IMR-90 (cell line): Measurements from ENCODE around the gene GALNT8. TPM values are rescaled to one million over a fixed set of nuclear protein-coding genes. Genes with fewer than 3 reads are reported as not detected.

Source experiments
- ATAC-seq: fragments of 200-7000 bp; cut with Tn5 transposase; 2 replicates; pipeline ENCODE4 v1.9.1; 2020; ENCODE audit warnings: low read depth, mild to moderate bottlenecking, moderate library complexity
- BruUV-seq: library from RNA; stranded (reverse); fragments of 400-500 nt; replicated peaks from 2 replicates; lab custom pipeline; 2021; lab: Mats Ljungman, UMichigan
- CTCF ChIA-PET: fragments of 300-600 bp; formaldehyde crosslinking; extraction: SDS; loops from one replicate; lab custom pipeline; 2021; ENCODE audit warnings: antibody characterized with exemption; lab: Yijun Ruan, JAX
- POLR2A ChIA-PET: fragments of 300-600 bp; sonication (Branson Sonifier 250); formaldehyde crosslinking; loops from one replicate; lab custom pipeline; 2022; ENCODE audit warnings: antibody characterized with exemption; ENCODE audit not compliant: unreplicated experiment; lab: Charles Lee
- DNase-seq: peaks from one replicate; pipeline ENCODE4 v3.0.0; 2013
- H2AFZ ChIP-seq: replicated peaks from 2 replicates; pipeline ENCODE3; 2013; ENCODE audit warnings: low read length, mild to moderate bottlenecking; ENCODE audit not compliant: poor library complexity
- H2AK5ac ChIP-seq: 2 replicates; pipeline ENCODE4 v1.6.1; 2013; ENCODE audit warnings: low read depth, low read length, inconsistent platforms
- H2AK9ac ChIP-seq: replicated peaks from 2 replicates; pipeline ENCODE3; 2013; ENCODE audit warnings: mild to moderate bottlenecking, low read depth, low read length, moderate library complexity; ENCODE audit not compliant: poor library complexity
- H2BK120ac ChIP-seq: 2 replicates; pipeline ENCODE4 v1.6.1; 2013; ENCODE audit warnings: low read depth, low read length, inconsistent platforms
- H2BK15ac ChIP-seq: 3 replicates; pipeline ENCODE4 v1.6.1; 2013; ENCODE audit warnings: low read depth, low read length, inconsistent platforms
- H2BK20ac ChIP-seq: 2 replicates; pipeline ENCODE4 v1.6.1; 2013; ENCODE audit warnings: low read depth, mild to moderate bottlenecking, inconsistent platforms, low read length, moderate library complexity
- H2BK5ac ChIP-seq: 2 replicates; pipeline ENCODE4 v1.6.1; 2013; ENCODE audit warnings: mild to moderate bottlenecking, low read depth, low read length, inconsistent platforms; ENCODE audit not compliant: poor library complexity, severe bottlenecking
- H3K14ac ChIP-seq: replicated peaks from 2 replicates; pipeline ENCODE4 v1.6.1; 2013; ENCODE audit warnings: low read depth, low read length, inconsistent platforms
- H3K18ac ChIP-seq: 2 replicates; pipeline ENCODE4 v1.6.1; 2013; ENCODE audit warnings: low read depth, low read length, control low read depth
- H3K23ac ChIP-seq: 2 replicates; pipeline ENCODE4 v1.6.1; 2013; ENCODE audit warnings: low read depth, low read length, inconsistent platforms
- H3K27ac ChIP-seq: 2 replicates; pipeline ENCODE4 v1.5.1; 2013; ENCODE audit warnings: mild to moderate bottlenecking, control low read depth, low read length; ENCODE audit not compliant: insufficient read depth
- H3K27me3 ChIP-seq: 2 replicates; pipeline ENCODE4 v1.6.1; 2013; ENCODE audit warnings: low read length; ENCODE audit not compliant: control insufficient read depth, insufficient read depth
- H3K36me3 ChIP-seq: 2 replicates; pipeline ENCODE4 v1.6.1; 2013; ENCODE audit warnings: low read length, mixed read lengths; ENCODE audit not compliant: control insufficient read depth, insufficient read depth
- H3K4ac ChIP-seq: 2 replicates; pipeline ENCODE4 v1.6.1; 2013; ENCODE audit warnings: low read depth, low read length, inconsistent platforms
- H3K4me1 ChIP-seq: 2 replicates; pipeline ENCODE4 v1.6.1; 2013; ENCODE audit warnings: low read length, mixed read lengths; ENCODE audit not compliant: control insufficient read depth, insufficient read depth
- H3K4me2 ChIP-seq: 2 replicates; pipeline ENCODE4 v1.6.1; 2013; ENCODE audit warnings: low read depth, mild to moderate bottlenecking, control low read depth, low read length, moderate library complexity
- H3K4me3 ChIP-seq: 2 replicates; pipeline ENCODE4 v1.5.1; 2013; ENCODE audit warnings: low read depth, mild to moderate bottlenecking, control low read depth, low read length, moderate library complexity; ENCODE audit not compliant: insufficient read depth
- H3K56ac ChIP-seq: 2 replicates; pipeline ENCODE4 v1.6.1; 2013; ENCODE audit warnings: low read length, inconsistent platforms; ENCODE audit not compliant: insufficient read depth; ENCODE audit errors: extremely low read depth
- H3K79me1 ChIP-seq, 2 experiments: 2 replicates each; pipeline ENCODE4 v1.6.1; 2013; ENCODE audit warnings: low read length in 2 of 2, inconsistent platforms in 1 of 2, low read depth in 1 of 2
- H3K9ac ChIP-seq: 2 replicates; pipeline ENCODE4 v1.6.1; 2013; ENCODE audit warnings: low read depth, low read length, control low read depth
- H3K9me1 ChIP-seq: 2 replicates; pipeline ENCODE4 v1.6.1; 2013; ENCODE audit warnings: low read length, inconsistent platforms; ENCODE audit not compliant: insufficient read depth
- H3K9me3 ChIP-seq: 2 replicates; pipeline ENCODE4 v1.6.1; 2013; ENCODE audit warnings: low read length; ENCODE audit not compliant: control insufficient read depth, insufficient read depth
- H4K20me1 ChIP-seq: 2 replicates; pipeline ENCODE4 v1.6.1; 2013; ENCODE audit warnings: low read length, inconsistent platforms; ENCODE audit not compliant: insufficient read depth
- H4K5ac ChIP-seq: 2 replicates; pipeline ENCODE4 v1.6.1; 2013; ENCODE audit warnings: mild to moderate bottlenecking, low read depth, low read length, control low read depth
- H4K8ac ChIP-seq, 2 experiments: 2 replicates each; pipeline ENCODE4 v1.6.1; 2013; ENCODE audit warnings: low read depth in 2 of 2, low read length in 2 of 2, control low read depth in 1 of 2, inconsistent platforms in 1 of 2
- H4K91ac ChIP-seq: 2 replicates; pipeline ENCODE4 v1.6.1; 2013; ENCODE audit warnings: low read depth, low read length, inconsistent platforms; ENCODE audit not compliant: insufficient read depth
- BHLHE40 ChIP-seq: fragments of 150-350 bp; IDR thresholded peaks from 2 replicates; pipeline ENCODE4 v1.6.1; 2016; ENCODE audit warnings: mild to moderate bottlenecking, low read depth, low read length
- CEBPB ChIP-seq: IDR thresholded peaks from 2 replicates; pipeline ENCODE4 v1.6.1; 2012; ENCODE audit warnings: low read depth, low read length, improper control_type of control experiment
- CHD1 ChIP-seq: IDR thresholded peaks from 2 replicates; pipeline ENCODE4 v1.6.1; 2012; ENCODE audit warnings: low read depth, low read length, improper control_type of control experiment
- FOS ChIP-seq: fragments of 150-350 bp; IDR thresholded peaks from 2 replicates; pipeline ENCODE4 v1.6.1; 2016; ENCODE audit warnings: low read depth, low read length
- MAFK ChIP-seq: IDR thresholded peaks from 2 replicates; pipeline ENCODE4 v1.6.1; 2012; ENCODE audit warnings: low read depth, low read length, improper control_type of control experiment
- MAZ ChIP-seq: IDR thresholded peaks from 2 replicates; pipeline ENCODE4 v1.6.1; 2012; ENCODE audit warnings: low read depth, mild to moderate bottlenecking, low read length, improper control_type of control experiment, moderate library complexity, borderline replicate concordance
- MXI1 ChIP-seq: IDR thresholded peaks from 2 replicates; pipeline ENCODE4 v1.6.1; 2012; ENCODE audit warnings: low read depth, mild to moderate bottlenecking, low read length, moderate library complexity, borderline replicate concordance
- NFE2L2 ChIP-seq: fragments of 150-350 bp; IDR thresholded peaks from 2 replicates; pipeline ENCODE4 v1.6.1; 2016; ENCODE audit warnings: low read depth, mild to moderate bottlenecking, low read length
- POLR2A ChIP-seq: IDR thresholded peaks from 2 replicates; pipeline ENCODE4 v1.6.1; 2012; ENCODE audit warnings: mild to moderate bottlenecking, low read depth, low read length
- RAD21 ChIP-seq: IDR thresholded peaks from 2 replicates; pipeline ENCODE4 v1.6.1; 2012; ENCODE audit warnings: low read length, improper control_type of control experiment
- RCOR1 ChIP-seq: IDR thresholded peaks from 2 replicates; pipeline ENCODE4 v1.6.1; 2012; ENCODE audit warnings: mild to moderate bottlenecking, low read length, improper control_type of control experiment; ENCODE audit not compliant: insufficient replicate concordance
- RFX5 ChIP-seq: IDR thresholded peaks from 2 replicates; pipeline ENCODE4 v1.8.0; 2012; ENCODE audit warnings: low read depth, mild to moderate bottlenecking, low read length, moderate library complexity
- SMC3 ChIP-seq: fragments of 150-350 bp; IDR thresholded peaks from 2 replicates; pipeline ENCODE4 v1.6.1; 2016; ENCODE audit warnings: low read depth, mild to moderate bottlenecking, antibody characterized with exemption, low read length, moderate library complexity
- USF2 ChIP-seq: fragments of 150-350 bp; IDR thresholded peaks from 2 replicates; pipeline ENCODE4 v1.6.1; 2017; ENCODE audit warnings: mild to moderate bottlenecking, antibody characterized with exemption, low read length, low read depth
- WGBS, 2 experiments: methylation state at CpG; one replicate each; pipeline versions ENCODE4 v1.1.5 to v1.1.7; 2013; ENCODE audit warnings: missing lambda C conversion rate in 2 of 2; ENCODE audit not compliant: insufficient read length in 1 of 2; ENCODE audit errors: extremely low coverage in 2 of 2; 5-methylcytosine and 5-hydroxymethylcytosine counted together
- dilution Hi-C: fragments of 300-500 bp; cut with HindIII; formaldehyde crosslinking; loops from one replicate; pipeline ENCODE4 v1.14.3; 2018; ENCODE audit warnings: low sequenced_read_pairs; ENCODE audit not compliant: unreplicated experiment
- in situ Hi-C: fragments of 300-500 bp; cut with MboI; formaldehyde crosslinking; loops from 3 replicates; pipeline ENCODE4 v1.14.3; 2019; ENCODE audit warnings: low sequenced_read_pairs, inconsistent platforms, mixed read lengths
- intact Hi-C: fragments of 100-400 bp; cut with micrococcal nuclease; formaldehyde crosslinking; loops from 2 replicates; pipeline ENCODE4 v1.10.0; 2022
- polyA plus RNA-seq, 3 experiments: library from polyadenylated mRNA; depleted of rRNA; stranded (reverse); fragments of >200 nt; gene quantifications; 2 replicates each; pipeline ENCODE4 v1.2.3, GENCODE V29; 2012; ENCODE audit warnings: low replicate concordance in 1 of 3
- total RNA-seq: library from RNA; depleted of rRNA; stranded (reverse); fragments of >200 nt; gene quantifications from 2 replicates; pipeline ENCODE4 v1.2.3, GENCODE V29; 2012
- TF ChIP-seq, protein P1 (sequence below): fragments of 150-350 bp; IDR thresholded peaks from 2 replicates; pipeline ENCODE4 v1.6.1; 2016; ENCODE audit warnings: low read depth, mild to moderate bottlenecking, low read length, moderate library complexity, borderline replicate concordance
- TF ChIP-seq, protein P2 (sequence below): conservative IDR thresholded peaks from 2 replicates; pipeline ENCODE4 v1.5.1; 2012; ENCODE audit warnings: mild to moderate bottlenecking, low read depth, low read length, improper control_type of control experiment

Gene GALNT8
- total and polyA plus RNA-seq, 2 of the 4 experiments (the other 2 are of a cell fraction) = not detected

DNA sequence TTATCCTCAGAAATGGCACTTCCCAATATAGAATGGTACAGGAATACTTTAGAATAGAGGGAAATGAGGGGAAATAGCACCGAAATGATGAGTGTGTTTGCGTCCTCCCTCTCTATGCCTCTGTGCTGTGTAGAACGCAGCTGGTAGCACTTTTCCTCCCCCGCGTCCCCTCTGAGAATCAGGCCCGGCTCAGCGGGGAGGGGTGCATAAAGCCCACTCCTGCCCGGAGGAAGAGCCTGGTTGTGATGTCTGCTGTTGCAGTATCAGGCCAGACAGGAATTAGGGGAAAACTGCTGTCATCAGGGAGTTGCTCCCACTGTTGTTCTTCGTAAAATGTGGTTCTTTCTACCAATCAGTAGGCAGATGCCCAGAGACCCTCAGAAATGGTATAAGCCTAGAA, 76.0 kb downstream of the GALNT8 start:
- no peak overlapping the region for H3K18ac ChIP-seq
- ChIA-PET POLR2A (no interaction called here), CTCF (no interaction called here)
- no peak overlapping the region for H2BK120ac ChIP-seq
- H3K27me3 ChIP-seq = peaks cover 3% of the 10 kb centered on the region
- H2AK5ac ChIP-seq = no peak overlapping the region
- ATAC-seq (no peak), DNase-seq (no peak)
- no peaks in the 10 kb centered on the region for H3K79me1 ChIP-seq
- no peak overlapping the region for H2AFZ ChIP-seq
- no peak overlapping the region for H3K4ac ChIP-seq
- intact Hi-C loops (no loop called here), dilution Hi-C loops (no loop called here), in situ Hi-C loops (no loop called here)
- no CpG with 5 or more reads among the region's 9 CpGs for WGBS, 2 experiments
- H3K4me2 ChIP-seq = no peak overlapping the region
- no peak overlapping the region for H2BK15ac ChIP-seq
- no peaks in the 10 kb centered on the region for H3K36me3 ChIP-seq
- no peaks in the 10 kb centered on the region for H3K9me3 ChIP-seq
- no peak overlapping the region for H2AK9ac ChIP-seq
- no peak overlapping the region for H2BK5ac ChIP-seq
- H2BK20ac ChIP-seq = no peak overlapping the region
- H3K14ac ChIP-seq = no peak overlapping the region
- TF ChIP-seq POLR2A = no peak
- no peak for TF ChIP-seq CHD1
- TF ChIP-seq MAFK = no peak
- TF ChIP-seq SMC3 = no peak
- no peak for TF ChIP-seq MXI1
- TF ChIP-seq CEBPB = no peak
- TF ChIP-seq, protein P1, sequence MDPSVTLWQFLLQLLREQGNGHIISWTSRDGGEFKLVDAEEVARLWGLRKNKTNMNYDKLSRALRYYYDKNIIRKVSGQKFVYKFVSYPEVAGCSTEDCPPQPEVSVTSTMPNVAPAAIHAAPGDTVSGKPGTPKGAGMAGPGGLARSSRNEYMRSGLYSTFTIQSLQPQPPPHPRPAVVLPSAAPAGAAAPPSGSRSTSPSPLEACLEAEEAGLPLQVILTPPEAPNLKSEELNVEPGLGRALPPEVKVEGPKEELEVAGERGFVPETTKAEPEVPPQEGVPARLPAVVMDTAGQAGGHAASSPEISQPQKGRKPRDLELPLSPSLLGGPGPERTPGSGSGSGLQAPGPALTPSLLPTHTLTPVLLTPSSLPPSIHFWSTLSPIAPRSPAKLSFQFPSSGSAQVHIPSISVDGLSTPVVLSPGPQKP = no peak
- no peak for TF ChIP-seq FOS
- TF ChIP-seq, protein P2, sequence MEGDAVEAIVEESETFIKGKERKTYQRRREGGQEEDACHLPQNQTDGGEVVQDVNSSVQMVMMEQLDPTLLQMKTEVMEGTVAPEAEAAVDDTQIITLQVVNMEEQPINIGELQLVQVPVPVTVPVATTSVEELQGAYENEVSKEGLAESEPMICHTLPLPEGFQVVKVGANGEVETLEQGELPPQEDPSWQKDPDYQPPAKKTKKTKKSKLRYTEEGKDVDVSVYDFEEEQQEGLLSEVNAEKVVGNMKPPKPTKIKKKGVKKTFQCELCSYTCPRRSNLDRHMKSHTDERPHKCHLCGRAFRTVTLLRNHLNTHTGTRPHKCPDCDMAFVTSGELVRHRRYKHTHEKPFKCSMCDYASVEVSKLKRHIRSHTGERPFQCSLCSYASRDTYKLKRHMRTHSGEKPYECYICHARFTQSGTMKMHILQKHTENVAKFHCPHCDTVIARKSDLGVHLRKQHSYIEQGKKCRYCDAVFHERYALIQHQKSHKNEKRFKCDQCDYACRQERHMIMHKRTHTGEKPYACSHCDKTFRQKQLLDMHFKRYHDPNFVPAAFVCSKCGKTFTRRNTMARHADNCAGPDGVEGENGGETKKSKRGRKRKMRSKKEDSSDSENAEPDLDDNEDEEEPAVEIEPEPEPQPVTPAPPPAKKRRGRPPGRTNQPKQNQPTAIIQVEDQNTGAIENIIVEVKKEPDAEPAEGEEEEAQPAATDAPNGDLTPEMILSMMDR = no peak
- TF ChIP-seq MAZ = no peak
- TF ChIP-seq NFE2L2 = no peak
- no peak for TF ChIP-seq RCOR1
- TF ChIP-seq USF2 = no peak
- no peak for TF ChIP-seq RAD21
- no peak for TF ChIP-seq RFX5
- no peak for TF ChIP-seq BHLHE40
- no peak overlapping the region for H4K91ac ChIP-seq
- H4K20me1 ChIP-seq = no peaks in the 10 kb centered on the region
- H4K8ac ChIP-seq = no peak overlapping the region
- no peaks in the 10 kb centered on the region for H3K4me1 ChIP-seq
- no peaks in the 10 kb centered on the region for H3K9me1 ChIP-seq
- no peak overlapping the region for H3K27ac ChIP-seq
- H3K56ac ChIP-seq = no peak overlapping the region
- H3K4me3 ChIP-seq = no peak overlapping the region
- BruUV-seq = no TSS peak
- H3K9ac ChIP-seq = no peak overlapping the region
- H4K5ac ChIP-seq = no peak overlapping the region
- no peak overlapping the region for H3K23ac ChIP-seq
